GM19328 (cell line): ENCODE measurements around the gene SMYD3.
"Not testable (repeated sequence)": the region's sequence is repeated elsewhere in the genome, so short reads cannot be mapped to it uniquely, and the experiment has no call there.

Experiments used
- ATAC-seq: cut with Tn5 transposase; IDR thresholded peaks from one replicate; pipeline ENCODE4 v1.9.1; 2021; ENCODE audit warnings: mild to moderate bottlenecking, moderate library complexity; ENCODE audit not compliant: unreplicated experiment

The SMYD3 gene

DNA sequence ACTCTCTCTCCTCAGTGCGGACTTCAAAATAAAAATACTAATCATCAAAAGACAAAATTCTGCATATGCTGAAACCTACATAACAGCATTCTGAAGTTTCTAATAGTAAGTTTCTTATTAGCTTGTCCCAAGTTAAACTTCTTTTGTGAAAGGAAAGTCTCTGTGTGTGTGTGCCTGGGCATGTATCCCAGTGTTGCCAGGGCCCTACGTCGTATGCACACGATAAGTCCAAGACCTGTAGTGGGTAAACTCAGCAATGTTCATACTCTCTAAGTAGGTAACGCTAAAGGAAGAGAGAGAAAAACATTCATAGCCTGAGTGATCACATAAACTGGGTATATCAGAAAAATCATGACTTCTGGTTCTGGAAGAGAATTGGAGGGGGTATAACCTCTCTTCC, 465.7 kb downstream of the SMYD3 start:
- ATAC-seq, result no peak

DNA sequence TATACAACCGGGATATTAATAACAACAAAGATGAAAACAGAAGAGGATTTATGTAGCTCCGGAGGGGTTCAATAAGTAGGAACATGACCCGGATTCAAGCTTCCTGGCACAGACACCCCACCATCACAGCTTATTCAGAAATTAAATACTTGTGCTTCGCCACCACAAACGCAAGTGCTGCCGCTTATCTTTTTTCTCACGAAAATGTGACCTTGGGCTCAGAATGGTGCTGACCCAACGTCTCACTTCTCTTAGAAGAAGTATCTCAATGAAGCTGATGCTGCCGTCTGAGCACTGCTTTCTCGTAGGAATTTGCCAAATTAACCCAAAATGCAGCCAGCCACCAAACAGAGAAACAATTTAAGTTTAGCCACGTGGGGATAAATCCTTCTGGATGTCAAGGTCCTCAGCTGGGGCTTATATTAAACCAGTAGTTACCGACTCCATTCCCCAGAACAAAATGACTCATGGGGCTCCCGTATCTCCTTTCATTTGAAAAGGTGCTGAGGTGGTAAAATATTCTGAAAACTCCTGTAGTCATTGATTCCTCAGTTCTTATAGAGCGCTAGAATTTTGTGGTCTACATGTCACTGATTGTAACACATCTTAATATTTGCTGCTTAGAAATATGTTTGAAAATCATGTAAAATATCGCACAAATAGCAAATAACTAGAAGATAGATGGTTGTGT, 466.7 kb downstream of the SMYD3 start:
- ATAC-seq, result no peak

DNA sequence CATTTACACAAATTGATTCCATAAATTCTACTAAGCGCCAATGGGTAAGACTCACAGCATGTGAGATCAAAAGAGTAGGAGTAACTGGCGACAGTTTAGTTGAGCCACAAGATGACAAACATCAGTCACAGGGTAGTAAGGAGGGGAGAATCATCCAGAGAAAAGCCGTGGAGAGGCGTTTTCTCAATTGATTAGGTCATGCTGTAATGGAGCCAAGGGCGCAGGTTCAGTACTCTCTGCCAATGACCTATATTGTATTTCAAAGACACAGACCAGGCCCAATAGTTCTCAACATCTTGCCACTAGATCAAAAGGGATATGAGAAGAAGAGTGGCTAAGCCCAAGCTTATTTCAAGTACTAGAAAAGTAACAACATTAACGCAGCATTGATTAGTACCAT, 467.5 kb downstream of the SMYD3 start:
- no peak for ATAC-seq

DNA sequence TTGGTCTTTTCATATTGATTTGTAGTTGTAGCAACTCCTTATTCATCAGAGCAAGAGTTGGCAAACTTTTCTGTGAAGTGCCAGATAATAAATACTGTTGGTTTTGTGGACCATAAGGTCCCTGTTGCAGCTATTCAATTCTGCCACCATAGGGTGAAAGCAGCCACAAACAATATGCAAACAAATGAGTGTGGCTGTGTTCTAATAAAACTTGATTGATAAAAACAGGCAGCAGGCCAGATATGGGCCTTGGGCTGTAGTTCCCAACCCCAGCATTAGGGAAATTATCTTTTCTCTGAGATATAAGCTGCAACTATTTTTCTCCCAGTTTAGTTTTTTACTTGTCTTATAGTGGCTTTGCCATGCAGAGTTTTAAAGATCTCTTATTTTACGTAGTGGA, 469.2 kb downstream of the SMYD3 start:
- ATAC-seq, result no peak

DNA sequence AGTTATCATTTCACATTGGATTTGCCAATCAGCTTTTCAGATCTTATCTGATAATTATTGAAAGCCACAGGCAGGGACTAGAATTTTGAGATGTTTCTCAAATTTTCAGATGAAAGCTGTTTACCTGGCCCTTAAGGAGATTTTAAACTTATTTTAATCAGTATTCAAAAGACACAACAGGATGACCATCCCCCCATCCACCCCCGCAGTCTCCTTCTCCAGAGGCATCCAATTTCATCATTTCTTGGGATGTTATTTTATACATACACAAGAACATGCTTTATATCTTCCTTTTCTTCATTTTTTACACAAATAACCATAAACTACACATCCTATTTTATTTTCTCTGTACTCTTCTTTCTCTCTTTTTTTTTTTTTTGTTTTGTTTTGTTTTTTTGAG, 470.9 kb downstream of the SMYD3 start:
- ATAC-seq, result no peak

DNA sequence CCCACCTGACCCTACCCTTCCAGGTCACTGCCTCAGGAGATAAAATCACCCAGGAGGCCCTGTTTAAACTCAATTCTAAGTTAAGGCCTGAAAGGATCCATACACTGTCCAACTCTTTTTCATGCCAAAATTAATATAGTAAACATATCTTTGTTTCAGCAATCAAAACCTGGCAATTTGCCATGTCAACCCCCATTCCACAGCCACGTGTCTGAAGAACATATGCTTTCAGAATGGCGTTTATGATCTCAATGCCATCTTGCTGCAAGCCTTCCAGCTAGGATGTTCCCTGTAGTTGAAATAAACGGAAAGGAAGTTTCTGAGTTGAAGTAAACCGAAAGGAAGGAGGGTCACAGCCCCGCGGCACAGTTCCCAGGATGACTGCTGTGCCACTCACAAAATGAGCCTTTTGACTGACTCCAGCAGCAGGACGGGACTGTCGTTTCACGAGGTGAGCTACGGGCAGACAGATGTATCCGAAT, 472.0 kb downstream of the SMYD3 start:
- no peak for ATAC-seq

DNA sequence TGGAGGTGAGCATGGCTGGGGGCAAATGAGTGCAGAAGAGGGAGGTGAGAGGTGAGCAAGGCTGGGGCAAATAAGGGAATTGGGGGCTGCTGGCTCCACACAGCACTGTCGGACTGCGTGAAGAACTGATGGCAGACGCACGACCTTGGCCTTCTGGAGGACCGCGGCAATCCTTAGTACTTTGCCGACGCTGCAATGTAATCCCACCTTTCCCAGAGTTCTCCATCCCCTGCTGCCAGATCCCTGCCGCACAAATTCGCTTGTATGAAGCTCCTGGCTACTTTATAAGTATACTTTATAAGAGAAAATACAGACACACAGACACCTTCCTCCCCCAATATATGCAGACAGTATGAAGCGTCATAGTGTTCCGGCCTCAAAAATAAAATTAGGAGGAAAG, 472.4 kb downstream of the SMYD3 start:
- ATAC-seq, result no peak

DNA sequence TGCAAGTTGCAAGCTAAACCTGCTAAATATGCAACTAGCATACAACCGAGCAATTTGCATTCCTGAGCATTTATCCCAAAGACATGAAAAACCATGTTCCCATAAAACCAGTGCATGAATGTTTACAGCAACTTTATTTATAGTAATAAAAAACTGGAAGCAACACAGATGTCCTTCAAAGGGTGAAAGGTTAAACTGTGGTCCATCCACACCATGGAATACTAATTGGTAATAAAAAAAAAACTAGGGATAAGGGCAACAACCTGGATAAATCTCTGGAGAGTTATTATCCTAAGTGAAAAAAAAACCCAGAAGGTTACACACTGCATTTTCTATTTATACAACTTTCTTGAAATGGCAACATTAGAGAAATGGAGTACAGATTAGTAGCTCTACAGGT, 474.1 kb downstream of the SMYD3 start:
- ATAC-seq, result no peak

DNA sequence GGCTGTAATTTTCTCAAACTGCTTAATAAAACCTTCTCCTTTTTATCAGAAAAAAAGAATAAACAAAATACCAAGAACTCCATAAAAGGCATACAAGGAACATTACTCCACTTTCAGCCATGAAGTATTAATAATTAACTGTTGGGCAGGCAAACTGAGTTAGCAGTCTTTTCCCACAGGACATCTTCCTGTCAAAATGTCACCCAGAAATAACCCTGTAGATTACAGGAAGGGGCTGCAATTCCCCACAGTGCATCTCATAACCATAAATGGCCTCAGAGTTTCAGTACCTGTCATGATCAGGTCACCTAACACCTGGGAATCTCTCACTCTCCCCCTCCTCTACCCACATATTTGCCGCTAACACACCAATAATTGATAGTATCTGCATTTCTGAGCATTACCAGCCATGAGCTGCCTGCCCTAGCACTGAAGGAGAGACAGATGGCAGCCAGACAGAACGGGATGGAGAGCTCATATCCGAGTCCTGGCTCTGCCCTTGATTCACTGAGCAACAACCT, 475.0 kb downstream of the SMYD3 start:
- no peak for ATAC-seq

DNA sequence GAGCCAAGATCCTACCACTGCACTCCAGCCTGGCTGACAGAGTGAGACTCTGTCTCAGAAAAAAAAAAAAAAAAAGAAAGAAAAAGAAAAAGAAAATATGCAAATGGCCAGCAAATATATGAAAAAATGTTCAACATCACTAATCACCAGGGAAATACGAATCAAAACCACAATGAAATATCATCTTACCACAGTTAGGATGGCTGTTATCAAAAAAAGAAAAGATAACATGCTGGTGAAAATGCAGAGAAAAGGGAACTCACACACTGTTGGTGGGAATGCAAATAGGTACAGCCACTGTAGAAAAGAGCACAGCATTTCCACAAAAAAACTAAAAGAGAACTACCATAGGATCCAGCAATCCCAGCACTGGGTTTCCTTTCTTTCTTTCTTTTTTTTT, 477.5 kb downstream of the SMYD3 start:
- ATAC-seq, result no peak

DNA sequence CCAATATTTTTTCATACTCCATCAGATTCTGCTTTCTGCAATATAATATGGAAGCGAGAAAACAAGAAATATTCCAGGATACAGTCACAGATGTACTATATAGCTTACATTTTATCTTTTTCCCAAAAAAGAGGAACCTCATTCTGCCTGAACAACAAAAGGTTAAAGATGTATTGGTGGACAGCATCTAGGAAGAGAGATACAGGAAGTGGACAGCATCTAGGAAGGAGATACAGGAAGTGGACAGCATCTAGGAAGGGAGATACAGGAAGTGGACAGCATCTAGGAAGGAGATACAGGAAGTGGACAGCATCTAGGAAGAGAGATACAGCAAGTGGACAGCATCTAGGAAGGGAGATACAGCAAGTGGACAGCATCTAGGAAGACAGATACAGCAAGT, 483.0 kb downstream of the SMYD3 start:
- ATAC-seq, result not testable (repeated sequence)

DNA sequence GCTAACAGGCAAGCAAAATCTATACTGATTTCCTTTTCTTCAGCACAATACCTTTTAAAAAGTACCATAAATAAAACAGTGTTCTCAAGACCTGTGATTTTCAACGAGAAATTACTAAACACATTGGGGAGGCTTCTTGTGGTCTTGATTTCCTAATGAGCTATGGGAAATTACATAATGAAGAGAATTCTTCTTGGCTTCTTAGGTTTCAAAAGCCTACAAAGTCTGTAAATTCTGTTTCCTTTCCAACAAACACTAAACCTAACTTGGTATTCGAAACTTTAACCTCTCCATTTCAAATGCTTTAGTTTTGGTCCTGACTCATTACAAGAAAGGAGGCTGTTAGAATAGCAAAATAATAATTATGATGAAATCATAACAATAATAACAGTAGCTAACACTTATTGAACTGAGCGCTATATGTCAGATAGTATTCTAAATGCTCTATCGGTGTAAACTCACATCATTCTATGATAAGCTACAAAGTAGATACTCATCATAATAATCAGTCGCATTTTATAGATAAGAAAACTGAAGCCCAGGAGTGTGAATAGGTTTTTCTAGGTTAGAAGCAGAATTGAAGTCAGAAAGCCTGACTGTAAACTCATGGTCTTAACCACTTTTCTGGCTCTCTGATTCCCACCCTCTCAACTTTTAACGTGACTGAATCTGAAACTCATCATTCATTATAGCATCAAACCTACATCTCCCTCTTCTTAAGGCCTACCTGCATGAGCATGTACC, 486.7 kb downstream of the SMYD3 start:
- no peak for ATAC-seq

DNA sequence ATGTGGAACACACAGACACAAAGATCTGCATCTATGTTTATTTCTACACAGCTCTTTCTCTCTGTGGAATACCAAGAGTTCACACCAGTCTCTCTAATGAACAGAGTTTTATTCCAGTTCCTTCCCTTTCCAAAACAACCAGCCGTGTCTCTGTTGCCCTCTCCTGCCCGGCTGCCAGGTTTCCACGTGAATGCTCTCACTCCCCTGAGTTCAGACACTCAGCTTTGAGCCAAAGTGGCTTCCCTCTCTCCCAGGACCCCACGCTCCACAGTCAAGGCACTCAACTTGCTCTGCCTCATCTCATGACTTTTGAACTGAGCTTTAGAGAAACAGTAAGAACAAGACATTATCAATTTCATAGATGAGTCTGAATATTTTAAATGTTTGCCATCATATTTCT, 488.9 kb downstream of the SMYD3 start:
- ATAC-seq, result no peak

DNA sequence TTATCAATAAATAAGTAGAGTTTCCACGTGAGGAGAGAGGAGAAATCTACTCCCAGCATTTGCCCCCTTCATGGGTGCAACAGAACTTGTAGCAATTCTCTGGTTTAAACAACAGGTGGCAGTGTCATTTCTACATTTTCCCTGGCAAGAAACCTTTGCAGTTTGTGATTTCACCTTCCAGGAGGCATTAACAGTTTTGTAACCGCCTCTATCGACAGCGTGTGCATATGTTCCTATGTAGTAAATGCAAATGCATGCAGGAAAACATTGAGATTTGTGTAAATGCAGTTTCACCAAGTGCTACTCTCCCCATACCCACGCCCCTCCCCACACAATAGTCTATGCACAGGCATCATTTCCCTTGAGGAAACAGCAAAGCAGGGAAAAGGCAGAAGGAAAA, 494.7 kb downstream of the SMYD3 start:
- no peak for ATAC-seq

DNA sequence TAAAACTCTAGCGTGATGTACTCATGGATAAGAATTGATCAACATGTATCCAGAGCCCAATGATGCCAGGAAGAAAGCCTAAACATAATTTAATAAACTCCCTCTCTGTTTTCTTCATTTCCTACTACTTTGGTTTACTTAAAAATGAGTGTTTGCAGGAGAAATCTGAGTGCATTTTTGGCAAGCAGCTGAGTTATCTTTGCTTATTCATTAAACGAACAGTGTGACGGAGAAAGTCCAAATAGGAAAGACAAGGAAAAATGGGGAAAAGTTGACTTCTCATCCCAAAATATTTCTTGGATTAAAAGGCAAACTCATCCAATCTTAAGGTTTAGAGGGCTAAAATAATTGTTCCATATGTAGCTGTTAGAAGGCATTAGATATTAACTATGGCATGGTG, 496.7 kb downstream of the SMYD3 start:
- no peak for ATAC-seq

DNA sequence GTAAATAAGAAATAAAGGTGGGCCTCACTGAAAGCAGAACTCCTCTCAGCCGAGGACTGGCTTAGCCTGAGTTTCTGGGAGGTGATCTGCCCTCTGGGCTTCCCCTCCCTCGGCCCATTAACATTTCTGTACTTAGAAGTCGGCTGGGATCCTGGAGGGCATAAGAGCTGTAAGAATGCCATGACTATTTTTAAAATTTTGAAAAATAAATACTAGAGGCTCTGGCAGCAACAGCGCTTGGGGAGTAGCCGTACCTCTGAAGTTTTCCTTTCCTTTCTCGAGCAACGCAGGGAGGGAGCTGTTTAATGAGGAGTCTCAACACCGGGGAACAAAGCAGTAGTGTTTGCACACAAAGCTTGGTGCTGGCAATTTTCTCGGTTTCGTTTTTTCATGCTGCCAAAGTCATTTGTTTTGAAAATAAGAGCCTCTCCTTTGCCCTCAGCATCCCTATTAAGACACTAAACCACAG, 498.7 kb downstream of the SMYD3 start:
- no peak for ATAC-seq

DNA sequence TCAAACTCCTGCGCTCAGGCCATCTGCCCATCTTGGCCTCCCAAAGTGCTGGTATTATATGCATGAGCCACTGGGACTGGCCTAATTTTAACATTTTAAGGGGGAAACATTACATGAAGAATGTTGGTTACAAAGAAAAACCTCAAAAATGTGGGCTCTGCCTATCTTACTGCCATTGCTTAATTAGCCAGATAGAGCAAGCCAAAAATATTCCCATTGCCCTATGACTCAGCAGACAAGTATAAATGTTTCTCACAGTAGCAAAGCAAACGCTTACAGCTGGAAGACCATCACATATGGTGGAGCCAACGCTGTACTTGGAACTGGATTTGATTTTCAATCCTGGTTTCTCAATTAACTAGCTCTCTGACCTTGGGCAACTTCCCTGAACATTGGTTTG, 502.0 kb downstream of the SMYD3 start:
- ATAC-seq, result no peak

DNA sequence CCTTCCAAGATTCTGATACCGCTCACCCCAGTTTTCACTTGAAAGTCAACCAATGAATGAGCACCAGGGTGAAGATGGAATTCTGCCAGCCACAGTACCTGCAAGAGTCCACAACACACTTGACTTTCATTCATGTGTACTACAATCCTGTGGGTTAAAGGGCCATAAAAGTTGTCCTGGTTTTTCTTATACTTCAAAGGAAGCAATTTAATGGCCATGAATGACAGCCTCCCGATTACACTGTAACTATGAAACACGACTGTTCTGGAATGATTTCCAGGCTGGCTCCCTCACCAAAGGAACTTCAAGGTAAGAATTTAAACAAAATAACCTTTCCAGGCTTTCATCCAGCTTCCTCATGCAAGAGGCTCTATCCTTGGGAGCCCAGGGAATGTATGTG, 502.8 kb downstream of the SMYD3 start:
- no peak for ATAC-seq

DNA sequence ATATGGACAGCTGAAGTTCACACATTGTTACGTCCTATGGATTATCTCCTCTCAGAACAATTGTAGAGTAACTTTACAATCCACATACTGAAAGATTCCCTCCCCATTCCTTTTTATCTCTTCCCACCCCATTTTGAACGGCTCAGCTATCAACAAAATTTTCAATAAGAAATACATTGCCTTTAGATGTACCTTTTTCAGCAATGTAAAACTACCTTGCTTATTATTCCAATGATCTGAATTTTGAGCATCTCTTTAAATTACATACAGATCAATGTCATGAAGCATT, 503.7 kb downstream of the SMYD3 start:
- no peak for ATAC-seq

DNA sequence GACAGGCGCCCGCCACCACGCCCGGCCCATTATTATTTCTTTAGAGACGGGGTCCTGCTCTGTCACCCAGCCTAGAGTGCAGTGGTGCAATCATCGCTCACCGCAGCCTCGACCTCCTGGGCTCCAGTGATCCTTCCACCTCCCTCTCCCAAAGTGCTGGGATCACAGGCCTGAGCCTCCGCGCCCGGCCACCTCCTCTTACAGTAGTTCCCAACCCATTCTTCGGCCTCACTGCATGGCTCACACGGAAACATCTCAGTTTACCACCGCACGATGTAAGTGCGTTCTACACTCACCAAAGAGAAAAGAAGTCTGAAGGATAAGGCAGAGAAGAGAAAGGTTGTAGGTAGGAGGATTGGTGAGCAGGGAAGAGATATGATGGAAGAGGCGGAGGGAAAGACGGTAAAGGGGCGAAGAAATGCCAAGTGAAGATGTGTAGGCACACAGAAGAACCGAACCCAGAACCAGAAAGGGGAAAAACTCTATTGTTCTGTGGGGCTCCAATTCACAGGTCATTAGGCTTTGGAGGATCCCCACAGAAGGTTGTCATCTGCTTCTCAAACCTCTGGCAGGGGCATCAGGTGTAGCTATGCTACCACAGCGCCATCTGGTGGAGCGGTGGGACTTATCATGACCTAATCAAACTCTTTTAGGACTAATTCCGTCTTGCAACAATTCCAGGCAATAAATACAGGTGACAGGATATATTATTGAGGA, 504.2 kb downstream of the SMYD3 start:
- no peak for ATAC-seq

DNA sequence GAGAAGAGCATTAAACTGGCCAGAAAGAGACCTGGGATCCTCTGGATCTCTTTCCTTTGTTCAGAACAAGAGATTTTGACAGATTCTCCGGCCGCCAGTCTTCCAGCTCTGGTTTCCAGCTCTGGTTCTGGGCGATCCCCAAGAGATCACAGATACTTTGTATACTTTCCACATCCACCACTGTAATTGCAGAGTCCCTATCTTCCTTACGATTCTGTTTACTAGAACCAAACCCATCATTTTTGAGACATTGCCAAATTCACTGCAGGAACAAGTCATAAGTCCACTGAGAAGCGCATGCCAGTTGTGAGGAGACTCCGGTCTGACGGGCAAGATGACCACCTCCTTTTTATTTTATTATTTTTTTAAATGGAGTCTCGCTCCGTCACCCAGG, 505.2 kb downstream of the SMYD3 start:
- ATAC-seq, result no peak
